ENCODE results near the gene COPB1.

Gene COPB1

DNA sequence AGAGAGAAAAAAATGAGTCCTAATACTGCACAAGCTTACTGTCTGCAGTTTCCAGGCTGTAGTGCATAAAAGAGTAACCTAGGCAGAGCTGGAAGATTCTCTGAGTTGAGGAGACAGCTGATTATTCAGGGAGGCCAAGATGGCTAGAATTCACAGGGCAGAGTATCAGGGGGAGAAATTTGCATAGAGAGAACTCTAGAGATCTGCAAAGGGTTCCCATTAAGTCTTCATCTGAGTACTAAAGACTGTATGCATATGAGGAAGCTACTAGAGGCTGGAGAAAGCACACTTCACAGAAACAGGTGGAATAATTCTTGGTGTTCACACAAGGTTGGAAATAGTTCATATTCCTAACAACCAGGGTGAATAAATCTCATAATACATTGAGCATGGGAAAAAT, 74.0 kb downstream of the COPB1 start:
- no peak for DNase-seq

- DNase-seq, result no peak
These were observed 75.5 kb downstream of the COPB1 start for GRCh38 chr11:14424096-14424495.

GRCh38 chr11:14423633-14424032, 76.0 kb downstream of the COPB1 start:
- no peak for DNase-seq

DNA sequence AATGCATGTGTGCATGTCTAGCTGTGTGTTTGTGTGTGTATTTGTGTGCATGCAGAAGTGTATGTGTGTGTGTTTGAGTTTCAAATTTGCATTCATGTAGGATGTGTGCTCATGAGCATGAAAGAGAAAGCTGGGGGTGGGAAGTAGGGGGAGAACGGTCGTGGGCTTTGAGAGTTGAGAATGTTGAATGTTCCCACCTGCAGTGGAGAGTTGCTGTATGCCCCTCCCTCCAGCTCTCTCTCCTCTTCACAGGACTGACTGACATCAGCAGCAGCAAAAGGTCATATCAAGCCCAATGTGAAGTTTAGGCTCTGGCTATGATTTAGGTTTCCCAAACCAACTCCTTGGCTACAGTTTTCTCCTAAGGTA, 76.8 kb downstream of the COPB1 start:
- DNase-seq, result no peak

GRCh38 chr11:14422052-14422813, 77.4 kb downstream of the COPB1 start:
- DNase-seq, result no peak

- DNase-seq, result no peak
These were observed 79.4 kb downstream of the COPB1 start for GRCh38 chr11:14420223-14420622.

DNA sequence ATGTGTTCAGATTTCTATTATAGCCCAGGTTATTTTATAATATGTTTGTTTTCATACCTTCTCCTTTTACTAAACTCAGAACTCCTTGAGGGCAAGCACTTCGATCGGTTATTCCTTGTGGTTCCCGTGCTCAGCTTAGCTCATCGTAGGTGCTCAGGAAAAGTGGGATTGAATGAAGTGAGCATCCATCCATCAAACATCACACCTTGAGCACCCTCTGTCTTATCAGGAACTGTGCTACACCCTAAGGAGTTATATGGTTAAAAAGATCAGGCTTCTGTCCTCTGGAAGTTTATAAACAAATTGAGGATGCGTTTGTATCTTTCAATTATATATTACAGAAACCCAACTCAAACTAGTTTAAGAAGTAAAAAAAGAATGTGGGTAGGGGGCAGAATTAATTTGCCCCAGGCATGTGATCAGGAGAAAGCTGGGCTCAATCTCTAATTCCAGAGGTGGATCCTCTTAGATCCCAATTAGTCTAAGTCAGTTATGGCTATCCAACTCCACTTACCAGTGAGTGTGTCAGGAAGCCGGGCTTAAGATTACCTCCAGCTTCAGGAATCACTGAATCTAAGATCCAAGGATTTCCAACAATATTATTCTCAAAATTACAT, 80.7 kb downstream of the COPB1 start:
- no peak for DNase-seq

GRCh38 chr11:14417617-14418374, 81.8 kb downstream of the COPB1 start:
- no peak for DNase-seq

DNA sequence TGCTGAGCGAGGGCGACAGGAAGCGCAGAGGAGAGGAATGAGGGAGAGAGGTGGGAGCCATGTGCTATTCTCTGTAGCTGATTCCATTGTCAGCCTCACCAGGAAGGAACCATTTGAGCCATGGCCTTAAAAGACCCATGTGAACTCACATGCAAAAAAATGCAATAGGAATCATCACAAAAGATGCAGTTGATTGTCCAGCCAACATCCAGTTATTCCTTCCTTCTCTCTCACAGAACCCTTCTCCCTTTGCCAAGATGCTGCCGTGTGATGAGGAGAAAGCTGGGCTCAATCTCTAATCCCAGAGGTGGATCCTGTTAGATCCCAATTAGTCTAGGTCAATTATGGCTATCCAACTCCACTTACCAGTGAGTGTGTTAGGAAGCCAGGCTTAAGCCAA, 82.4 kb downstream of the COPB1 start:
- no peak for DNase-seq

- no peak for DNase-seq
These were observed 84.8 kb downstream of the COPB1 start for GRCh38 chr11:14414470-14415461.

- DNase-seq, result no peak
These were observed 86.1 kb downstream of the COPB1 start for GRCh38 chr11:14413307-14414069.

- no peak for DNase-seq
These were observed 87.8 kb downstream of the COPB1 start for GRCh38 chr11:14411818-14412217.

- no peak for DNase-seq
These were observed 89.7 kb downstream of the COPB1 start for GRCh38 chr11:14409891-14410290.

GRCh38 chr11:14408612-14409011, 91.0 kb downstream of the COPB1 start:
- DNase-seq, result no peak

Measured in cortex of kidney (tissue), 1 donor.